Fibroblast of skin of scalp (primary cell): ENCODE measurements around the gene OR52M1. TPM values are rescaled to one million over a fixed set of nuclear protein-coding genes. Genes with fewer than 3 reads are reported as not detected.
A peak's percentile ranks its signal among the peaks of the same experiment; 100 is the strongest.
"Not testable (repeated sequence)": the region's sequence is repeated elsewhere in the genome, so short reads cannot be mapped to it uniquely, and the experiment has no call there.

Experiments
- DNase-seq: peaks from one replicate; pipeline ENCODE4 v3.0.0-alpha.2; 2013
- polyA plus RNA-seq, 2 experiments: library from polyadenylated mRNA; unstranded; fragments of 120-200 nt; gene quantifications; one replicate each; pipeline ENCODE4 v1.2.1, GENCODE V29; 2013; ENCODE audit not compliant: insufficient read length in 2 of 2

The OR52M1 gene
- polyA plus RNA-seq (2013, experiment 1 of 2; ENCODE audit: insufficient read length) = not detected
- polyA plus RNA-seq (2013, experiment 2 of 2; ENCODE audit: insufficient read length) = not detected

DNA sequence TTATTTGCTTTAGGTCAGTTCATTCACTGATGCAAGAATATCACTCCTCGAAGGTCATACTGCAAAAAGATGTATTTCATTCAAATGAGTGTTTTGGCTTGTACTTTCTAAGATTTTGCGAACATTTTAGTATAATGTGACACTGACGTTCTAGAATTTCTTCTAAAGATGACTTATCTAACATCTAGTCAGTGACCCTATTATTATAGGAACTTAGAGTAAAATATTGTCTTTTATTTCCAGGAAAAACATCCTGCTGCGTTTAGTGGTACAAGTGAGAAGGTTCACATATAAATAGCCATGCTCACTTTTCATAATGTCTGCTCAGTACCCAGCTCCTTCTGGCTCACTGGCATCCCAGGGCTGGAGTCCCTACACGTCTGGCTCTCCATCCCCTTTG lies at the start of gene OR52M1:
TSS of gene OR52M1 (plus strand) at position 301 of the 400 bp plus-strand sequence. CDS start at position 301, 0 bp downstream.
- DNase-seq = no peak

GRCh38 chr11:4495487-4495886 lies 49.5 kb upstream of the OR52M1 start:
- DNase-seq = no peak

DNA sequence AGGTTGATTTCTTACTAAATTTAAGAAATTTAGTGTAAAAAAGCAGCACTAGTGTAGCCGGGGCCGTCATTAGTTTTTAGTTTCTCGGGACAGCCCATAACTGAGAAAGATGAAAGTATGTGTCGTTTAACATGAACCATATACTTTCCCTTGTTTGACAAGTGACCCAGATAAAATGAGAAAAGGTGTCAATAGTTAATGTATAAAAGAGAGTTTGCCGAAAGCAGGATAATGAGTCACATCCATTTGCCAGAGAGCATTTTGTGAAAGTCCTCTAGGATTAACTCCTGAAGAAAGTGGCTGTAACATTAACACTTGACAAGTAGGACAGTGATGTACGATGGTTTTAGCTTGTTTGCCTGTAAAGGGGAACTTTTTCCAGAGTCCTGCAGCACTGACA lies 49.0 kb upstream of the OR52M1 start:
- no peak for DNase-seq

DNA sequence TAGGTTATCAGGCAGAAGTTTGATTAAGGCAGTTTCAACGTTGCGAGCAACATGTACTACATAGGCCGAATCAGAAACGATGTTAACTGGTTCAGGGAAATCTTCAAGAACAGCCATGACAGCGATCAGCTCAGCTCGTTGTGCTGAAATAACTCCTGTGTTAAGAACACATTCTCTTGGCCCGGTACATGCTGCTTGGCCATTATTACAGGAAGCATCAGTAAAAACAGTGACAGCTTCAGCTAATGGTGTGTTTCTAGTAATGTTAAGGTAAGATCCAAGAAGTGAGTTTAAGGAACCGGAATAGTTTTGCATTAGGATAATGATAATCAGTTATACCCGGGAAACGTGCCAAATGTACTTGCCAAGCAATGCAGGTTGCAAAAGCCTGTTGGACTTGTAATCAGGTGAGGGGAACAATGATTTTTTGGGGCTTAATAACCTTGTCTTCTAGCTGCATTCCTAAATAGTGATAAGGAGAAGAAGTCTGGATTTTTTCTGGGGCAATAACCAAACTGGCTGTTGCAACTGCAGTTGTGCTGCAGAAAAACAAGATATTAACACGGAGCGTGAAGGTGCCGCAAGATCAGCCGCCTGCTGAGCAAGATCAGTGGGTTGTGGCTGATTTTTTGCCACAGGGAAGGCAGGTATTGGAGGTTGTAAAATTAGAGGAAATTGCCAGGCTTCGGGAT lies 48.3 kb upstream of the OR52M1 start:
- DNase-seq = no peak

GRCh38 chr11:4508886-4509285 lies 36.1 kb upstream of the OR52M1 start:
- DNase-seq = no peak

- no peak for DNase-seq
Observed at GRCh38 chr11:4511282-4512245, 33.4 kb upstream of the OR52M1 start.

GRCh38 chr11:4514196-4514595 lies 30.8 kb upstream of the OR52M1 start:
- no peak for DNase-seq

DNA sequence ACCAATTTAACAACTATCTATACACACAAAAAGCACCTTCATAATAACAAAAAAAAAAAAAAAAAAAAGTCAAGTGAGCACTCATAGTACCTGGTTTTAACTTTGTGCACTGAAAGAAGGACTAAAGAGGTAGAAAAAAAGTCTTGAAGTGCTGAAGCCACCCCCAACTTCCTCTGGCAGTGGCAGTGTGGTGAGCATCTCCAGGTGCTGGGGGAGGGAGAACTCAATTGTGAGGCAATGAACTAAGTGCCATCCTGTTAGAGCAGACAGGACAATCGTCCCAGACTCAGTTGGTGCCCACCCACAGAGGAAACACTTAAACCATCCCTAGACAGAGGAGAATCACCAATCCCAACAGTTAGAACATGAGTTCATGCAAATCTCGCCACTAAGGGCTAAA lies 22.7 kb upstream of the OR52M1 start:
- DNase-seq = no peak

DNA sequence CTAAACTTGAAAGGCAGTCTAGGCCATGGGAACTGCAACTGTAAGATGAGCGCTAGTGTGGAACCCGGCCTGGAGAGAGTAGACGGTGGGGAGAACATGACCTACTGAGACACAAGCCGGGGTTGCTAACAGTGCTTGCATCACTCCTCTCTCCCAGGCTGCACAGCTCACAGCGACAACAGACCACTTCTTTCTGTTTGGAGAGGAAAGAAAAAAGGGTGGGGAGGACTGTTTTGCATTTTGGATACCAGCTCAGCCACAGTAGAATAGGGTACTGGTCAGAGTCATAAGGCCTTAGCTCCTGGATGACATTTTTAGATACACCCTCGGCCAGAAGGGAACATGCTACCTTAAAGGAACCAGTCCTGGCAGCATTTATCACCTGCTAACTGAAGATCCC lies 22.2 kb upstream of the OR52M1 start:
- no peak for DNase-seq

- DNase-seq = no peak
Observed at GRCh38 chr11:4523666-4524065, 21.3 kb upstream of the OR52M1 start.

GRCh38 chr11:4527926-4528325 lies 17.1 kb upstream of the OR52M1 start:
- no peak for DNase-seq

DNA sequence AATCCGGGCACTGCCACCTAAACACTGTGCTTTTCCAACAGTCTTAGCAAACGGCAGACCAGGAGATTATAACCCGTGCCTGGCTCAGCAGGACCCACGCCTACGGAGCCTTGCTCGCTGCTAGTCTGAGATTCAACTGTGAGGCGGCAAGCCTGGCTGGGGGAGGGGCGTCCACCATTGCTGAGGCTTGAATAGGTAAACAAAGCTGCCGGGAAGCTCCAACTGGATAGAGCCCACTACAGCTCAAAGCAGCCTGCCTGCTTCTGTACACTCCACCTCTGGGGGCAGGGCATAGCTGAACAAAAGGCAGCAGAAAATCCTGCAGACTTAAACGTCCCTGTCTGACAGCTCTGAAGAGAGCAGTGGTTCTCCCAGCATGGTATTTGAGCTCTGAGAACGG lies 13.3 kb upstream of the OR52M1 start:
- not testable (repeated sequence) for DNase-seq

GRCh38 chr11:4539603-4540219 lies 5.3 kb upstream of the OR52M1 start:
- peak; percentile 34 for DNase-seq

- DNase-seq = no peak
Observed at GRCh38 chr11:4541071-4541470, 3.9 kb upstream of the OR52M1 start.

GRCh38 chr11:4543561-4543960 lies 1.4 kb upstream of the OR52M1 start:
- DNase-seq = no peak

DNA sequence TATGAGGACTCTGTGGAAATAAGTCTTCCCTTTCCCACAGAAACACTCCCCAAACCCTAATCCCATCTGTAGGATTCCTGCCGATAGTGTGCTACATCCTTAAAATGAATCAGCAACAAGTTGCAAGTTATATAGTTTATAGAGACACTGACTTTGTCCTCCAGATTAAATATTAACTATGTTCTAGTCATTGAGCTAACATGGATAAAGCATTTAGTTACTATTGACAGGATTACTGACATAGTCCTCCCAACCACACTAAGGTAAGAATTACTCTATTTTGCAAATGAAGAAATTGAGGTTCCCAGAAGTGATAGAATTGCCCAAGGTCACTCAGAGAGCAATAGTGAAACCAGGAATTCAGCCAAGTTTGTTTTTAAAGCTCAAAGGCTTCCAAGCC lies 1.9 kb downstream of the OR52M1 start:
- no peak for DNase-seq

GRCh38 chr11:4547416-4547815 lies 2.4 kb downstream of the OR52M1 start:
- no peak for DNase-seq

- no peak for DNase-seq
Observed at GRCh38 chr11:4551346-4551979, 6.5 kb downstream of the OR52M1 start.

GRCh38 chr11:4559527-4560440 lies 14.8 kb downstream of the OR52M1 start:
- DNase-seq = no peak

GRCh38 chr11:4560467-4560866 lies 15.5 kb downstream of the OR52M1 start:
- no peak for DNase-seq

DNA sequence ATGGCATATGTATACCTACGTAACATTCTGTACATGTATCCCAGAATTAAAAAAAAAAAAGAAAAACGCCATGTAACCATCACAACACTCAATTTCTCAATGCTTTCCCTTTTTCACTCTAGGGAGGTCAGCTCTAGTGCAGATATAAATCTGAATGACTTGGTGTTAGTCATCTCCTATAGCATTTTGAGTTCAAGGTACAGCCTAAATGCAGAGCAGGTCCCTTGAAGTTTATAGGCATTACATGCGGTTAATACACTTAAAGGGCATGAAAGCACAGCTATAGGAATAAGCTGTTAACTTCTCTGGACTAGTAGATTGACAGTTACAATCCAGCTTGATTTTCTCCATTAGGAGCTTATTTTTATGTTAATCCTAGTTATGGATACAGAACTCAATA lies 20.4 kb downstream of the OR52M1 start:
- no peak for DNase-seq

- no peak for DNase-seq
Observed at GRCh38 chr11:4569075-4569474, 24.1 kb downstream of the OR52M1 start.
